GM13977 (cell line): ENCODE data around the gene IL25.
A peak's percentile ranks its signal among the peaks of the same experiment; 100 is the strongest.

Experiments used
- DNase-seq: peaks from one replicate; pipeline ENCODE4 v3.0.0; 2012; ENCODE audit warnings: low spot score
- in situ Hi-C: fragments of 300-500 bp; cut with MboI; formaldehyde crosslinking; loops from one replicate; pipeline ENCODE4 v1.12.0; 2022; ENCODE audit warnings: low sequenced_read_pairs, low pct_unique_long_range_greater_than_20kb, mixed read lengths, inconsistent platforms; ENCODE audit not compliant: unreplicated experiment
- TF ChIP-seq, protein P1 (sequence below): IDR thresholded peaks from 2 replicates; pipeline ENCODE4 v1.5.1; 2012; ENCODE audit warnings: mild to moderate bottlenecking, control low read depth; ENCODE audit not compliant: insufficient read depth; ENCODE audit errors: extremely low read depth, missing control alignments

IL25 gene

GRCh38 chr14:23378612-23379220 lies 6.1 kb downstream of the IL25 start:
- in situ Hi-C loops = no loop called here

GRCh38 chr14:23379366-23380196 lies 7.0 kb downstream of the IL25 start:
- in situ Hi-C loops = no loop called here
- TF ChIP-seq, protein P1, sequence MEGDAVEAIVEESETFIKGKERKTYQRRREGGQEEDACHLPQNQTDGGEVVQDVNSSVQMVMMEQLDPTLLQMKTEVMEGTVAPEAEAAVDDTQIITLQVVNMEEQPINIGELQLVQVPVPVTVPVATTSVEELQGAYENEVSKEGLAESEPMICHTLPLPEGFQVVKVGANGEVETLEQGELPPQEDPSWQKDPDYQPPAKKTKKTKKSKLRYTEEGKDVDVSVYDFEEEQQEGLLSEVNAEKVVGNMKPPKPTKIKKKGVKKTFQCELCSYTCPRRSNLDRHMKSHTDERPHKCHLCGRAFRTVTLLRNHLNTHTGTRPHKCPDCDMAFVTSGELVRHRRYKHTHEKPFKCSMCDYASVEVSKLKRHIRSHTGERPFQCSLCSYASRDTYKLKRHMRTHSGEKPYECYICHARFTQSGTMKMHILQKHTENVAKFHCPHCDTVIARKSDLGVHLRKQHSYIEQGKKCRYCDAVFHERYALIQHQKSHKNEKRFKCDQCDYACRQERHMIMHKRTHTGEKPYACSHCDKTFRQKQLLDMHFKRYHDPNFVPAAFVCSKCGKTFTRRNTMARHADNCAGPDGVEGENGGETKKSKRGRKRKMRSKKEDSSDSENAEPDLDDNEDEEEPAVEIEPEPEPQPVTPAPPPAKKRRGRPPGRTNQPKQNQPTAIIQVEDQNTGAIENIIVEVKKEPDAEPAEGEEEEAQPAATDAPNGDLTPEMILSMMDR = peak; percentile 97

More at GRCh38 chr14:23378612-23379220, 6.1 kb downstream of the IL25 start:
- no peak for DNase-seq
- TF ChIP-seq, protein P1 = no peak

GRCh38 chr14:23380197-23380914 lies 7.7 kb downstream of the IL25 start:
- in situ Hi-C loops = no loop called here
- DNase-seq = no peak
- TF ChIP-seq, protein P1 = no peak

More at GRCh38 chr14:23379366-23380196, 7.0 kb downstream of the IL25 start:
- peak; percentile 84 for DNase-seq

DNA sequence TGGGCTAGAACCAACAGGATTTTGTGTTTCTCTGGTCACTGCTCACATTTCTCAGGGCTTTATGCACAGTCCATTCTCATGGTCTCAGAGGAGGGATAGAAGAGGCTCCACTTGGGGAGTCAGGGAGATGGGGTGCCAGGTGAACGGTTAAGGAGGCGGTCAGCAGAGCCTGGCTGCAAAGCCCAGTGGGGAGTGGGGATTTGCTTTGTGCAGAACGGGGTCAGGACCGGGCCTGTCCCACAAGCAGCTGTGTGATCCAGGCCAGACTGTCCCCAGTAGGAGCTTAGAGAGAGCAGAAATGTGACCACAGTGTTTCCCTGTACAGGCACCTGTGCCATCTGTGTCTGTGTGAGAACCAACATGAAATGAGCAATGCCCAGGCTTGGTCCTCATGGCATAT lies 8.4 kb downstream of the IL25 start:
- no peak for DNase-seq
- in situ Hi-C loops = no loop called here

DNA sequence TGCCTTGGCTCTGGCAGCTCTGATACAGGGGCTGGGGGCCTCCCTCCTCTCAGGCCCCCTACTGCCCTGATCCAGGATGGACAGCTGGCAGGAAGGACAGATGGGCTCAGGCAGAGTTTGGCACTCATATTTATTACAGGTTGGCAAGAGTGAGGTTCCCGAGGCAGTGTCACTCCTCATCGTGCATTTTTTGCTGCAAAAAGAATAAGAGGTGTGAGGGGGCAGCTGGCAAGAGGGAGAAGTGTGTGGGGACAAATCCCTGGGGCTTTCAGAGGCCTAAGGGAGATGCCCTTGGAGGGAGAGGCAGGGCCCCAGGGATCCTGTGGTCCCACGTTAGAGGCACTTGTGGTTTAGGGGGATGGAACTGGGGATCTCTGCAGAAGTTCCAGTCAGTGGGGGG lies 9.3 kb downstream of the IL25 start:
- DNase-seq = no peak
- in situ Hi-C loops = no loop called here
- TF ChIP-seq, protein P1 = no peak

More for the DNA sequence above, 8.4 kb downstream of the IL25 start:
- TF ChIP-seq, protein P1 = no peak

- DNase-seq = no peak
- in situ Hi-C loops = no loop called here
- TF ChIP-seq, protein P1 = no peak
Measured at GRCh38 chr14:23382276-23382675, 9.7 kb downstream of the IL25 start.
